ENCODE measurements around the gene MEI4.
"Not testable (repeated sequence)": the region's sequence is repeated elsewhere in the genome, so short reads cannot be mapped to it uniquely, and the experiment has no call there.

Gene MEI4

GRCh38 chr6:77638129-77638830 is 14.6 kb upstream of the MEI4 start:
- Histone ChIP-seq H3K4me3 (ENCODE audit: low read depth, low read length) (no peak overlapping the region), H3K36me3 (ENCODE audit: control insufficient read depth, insufficient read depth, low read length) (no peaks in the 10 kb centered on the region), H3K4me1 (ENCODE audit: control insufficient read depth, insufficient read depth, low read length) (no peaks in the 10 kb centered on the region), H3K9ac (ENCODE audit: low read depth, low read length) (no peak overlapping the region), H3K9me3 (ENCODE audit: control insufficient read depth, insufficient read depth, low read length) (no peaks in the 10 kb centered on the region), H3K27me3 (ENCODE audit: control insufficient read depth, insufficient read depth, low read length) (no peaks in the 10 kb centered on the region)

GRCh38 chr6:77644102-77644705 is 8.6 kb upstream of the MEI4 start:
- no peaks in the 10 kb centered on the region for H3K36me3 ChIP-seq (ENCODE audit: control insufficient read depth, insufficient read depth, low read length)
- no peak overlapping the region for H3K9ac ChIP-seq (ENCODE audit: low read depth, low read length)
- no peaks in the 10 kb centered on the region for H3K27me3 ChIP-seq (ENCODE audit: control insufficient read depth, insufficient read depth, low read length)
- no peak overlapping the region for H3K4me3 ChIP-seq (ENCODE audit: low read depth, low read length)
- no peaks in the 10 kb centered on the region for H3K4me1 ChIP-seq (ENCODE audit: control insufficient read depth, insufficient read depth, low read length)
- no peaks in the 10 kb centered on the region for H3K9me3 ChIP-seq (ENCODE audit: control insufficient read depth, insufficient read depth, low read length)

DNA sequence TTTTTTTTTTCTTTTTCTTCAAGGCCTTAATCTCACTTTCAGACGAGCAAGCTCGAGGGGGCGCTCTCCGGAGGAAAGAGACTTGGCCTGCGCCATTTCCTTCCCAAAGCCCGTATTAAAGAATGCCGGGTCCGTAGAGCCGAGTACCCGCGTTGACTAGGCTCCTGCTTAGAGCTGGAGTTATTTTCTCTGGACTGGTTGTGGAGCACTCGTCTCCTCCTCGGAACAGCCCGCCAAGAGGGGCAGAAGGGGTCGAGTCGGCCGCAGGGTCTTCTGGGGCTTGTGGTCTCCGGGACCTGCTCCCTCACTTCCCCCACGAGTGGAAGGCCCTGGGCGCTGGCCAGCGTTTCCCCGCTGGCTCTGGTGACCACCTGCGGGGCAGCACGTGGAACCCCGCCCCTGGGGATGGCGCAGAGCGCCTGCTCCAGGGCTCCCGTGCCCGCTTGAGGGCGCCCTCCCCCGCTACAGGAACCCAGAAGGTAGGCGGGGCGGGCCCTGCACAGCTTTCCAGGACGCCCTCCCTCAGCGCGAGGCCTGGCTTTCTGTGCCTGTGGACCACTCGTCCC is 2.7 kb upstream of the MEI4 start:
- no peaks in the 10 kb centered on the region for H3K36me3 ChIP-seq (ENCODE audit: control insufficient read depth, insufficient read depth, low read length)
- H3K27me3 ChIP-seq (ENCODE audit: control insufficient read depth, insufficient read depth, low read length), result peaks cover 3% of the 10 kb centered on the region
- peak overlapping the region; percentile 27 for H3K9ac ChIP-seq (ENCODE audit: low read depth, low read length)
- H3K9me3 ChIP-seq (ENCODE audit: control insufficient read depth, insufficient read depth, low read length), result no peaks in the 10 kb centered on the region
- H3K4me3 ChIP-seq (ENCODE audit: low read depth, low read length), result peak overlapping the region; percentile 61
- H3K4me1 ChIP-seq (ENCODE audit: control insufficient read depth, insufficient read depth, low read length), result no peaks in the 10 kb centered on the region

GRCh38 chr6:77653816-77654215 is 977 bp downstream of the MEI4 start:
- Histone ChIP-seq H3K4me3 (ENCODE audit: low read depth, low read length) (no peak overlapping the region), H3K9me3 (ENCODE audit: control insufficient read depth, insufficient read depth, low read length) (no peaks in the 10 kb centered on the region), H3K9ac (ENCODE audit: low read depth, low read length) (no peak overlapping the region), H3K27me3 (ENCODE audit: control insufficient read depth, insufficient read depth, low read length) (peaks cover 3% of the 10 kb centered on the region), H3K4me1 (ENCODE audit: control insufficient read depth, insufficient read depth, low read length) (no peaks in the 10 kb centered on the region), H3K36me3 (ENCODE audit: control insufficient read depth, insufficient read depth, low read length) (no peaks in the 10 kb centered on the region)

- H3K4me3 ChIP-seq (ENCODE audit: low read depth, low read length); H3K4me1 ChIP-seq (ENCODE audit: control insufficient read depth, insufficient read depth, low read length); H3K36me3 ChIP-seq (ENCODE audit: control insufficient read depth, insufficient read depth, low read length); H3K27me3 ChIP-seq (ENCODE audit: control insufficient read depth, insufficient read depth, low read length); H3K9ac ChIP-seq (ENCODE audit: low read depth, low read length); H3K9me3 ChIP-seq (ENCODE audit: control insufficient read depth, insufficient read depth, low read length): not testable (repeated sequence)
Observed at GRCh38 chr6:77655035-77655434, 2.2 kb downstream of the MEI4 start.

- Histone ChIP-seq H3K36me3 (ENCODE audit: control insufficient read depth, insufficient read depth, low read length) (no peaks in the 10 kb centered on the region), H3K9me3 (ENCODE audit: control insufficient read depth, insufficient read depth, low read length) (no peaks in the 10 kb centered on the region), H3K4me1 (ENCODE audit: control insufficient read depth, insufficient read depth, low read length) (no peaks in the 10 kb centered on the region), H3K27me3 (ENCODE audit: control insufficient read depth, insufficient read depth, low read length) (no peaks in the 10 kb centered on the region), H3K4me3 (ENCODE audit: low read depth, low read length) (no peak overlapping the region), H3K9ac (ENCODE audit: low read depth, low read length) (no peak overlapping the region)
Observed at GRCh38 chr6:77656999-77657764, 4.3 kb downstream of the MEI4 start.

DNA sequence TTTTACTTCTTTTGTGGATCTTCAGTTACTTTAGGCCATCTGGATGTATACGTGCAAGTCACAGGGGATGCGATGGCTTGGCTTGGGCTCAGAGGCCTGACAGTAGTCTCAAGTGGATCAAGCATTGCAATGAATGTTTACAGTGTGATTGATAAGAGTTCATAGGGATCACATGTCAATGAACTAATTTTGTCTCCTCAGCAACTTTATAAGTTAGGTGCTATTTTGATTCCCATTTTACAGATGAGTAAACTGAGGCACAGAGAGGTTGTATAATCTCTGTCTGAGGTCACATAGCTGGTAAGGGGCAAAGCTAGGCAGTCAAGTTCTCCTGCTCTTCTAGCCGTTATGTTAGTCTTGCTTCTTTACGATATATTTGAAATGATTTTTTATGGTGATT is 13.5 kb downstream of the MEI4 start:
- Histone ChIP-seq H3K27me3 (ENCODE audit: control insufficient read depth, insufficient read depth, low read length) (no peaks in the 10 kb centered on the region), H3K4me1 (ENCODE audit: control insufficient read depth, insufficient read depth, low read length) (no peaks in the 10 kb centered on the region), H3K9me3 (ENCODE audit: control insufficient read depth, insufficient read depth, low read length) (no peaks in the 10 kb centered on the region), H3K9ac (ENCODE audit: low read depth, low read length) (no peak overlapping the region), H3K36me3 (ENCODE audit: control insufficient read depth, insufficient read depth, low read length) (no peaks in the 10 kb centered on the region), H3K4me3 (ENCODE audit: low read depth, low read length) (no peak overlapping the region)

- Histone ChIP-seq H3K36me3 (ENCODE audit: control insufficient read depth, insufficient read depth, low read length) (no peaks in the 10 kb centered on the region), H3K4me3 (ENCODE audit: low read depth, low read length) (no peak overlapping the region), H3K9ac (ENCODE audit: low read depth, low read length) (no peak overlapping the region), H3K9me3 (ENCODE audit: control insufficient read depth, insufficient read depth, low read length) (no peaks in the 10 kb centered on the region), H3K4me1 (ENCODE audit: control insufficient read depth, insufficient read depth, low read length) (no peaks in the 10 kb centered on the region), H3K27me3 (ENCODE audit: control insufficient read depth, insufficient read depth, low read length) (no peaks in the 10 kb centered on the region)
Observed at GRCh38 chr6:77666846-77667245, 14.0 kb downstream of the MEI4 start.

GRCh38 chr6:77669913-77670312 is 17.1 kb downstream of the MEI4 start:
- H3K4me1 ChIP-seq (ENCODE audit: control insufficient read depth, insufficient read depth, low read length), result no peaks in the 10 kb centered on the region
- no peaks in the 10 kb centered on the region for H3K9me3 ChIP-seq (ENCODE audit: control insufficient read depth, insufficient read depth, low read length)
- H3K36me3 ChIP-seq (ENCODE audit: control insufficient read depth, insufficient read depth, low read length), result no peaks in the 10 kb centered on the region
- H3K27me3 ChIP-seq (ENCODE audit: control insufficient read depth, insufficient read depth, low read length), result no peaks in the 10 kb centered on the region
- no peak overlapping the region for H3K4me3 ChIP-seq (ENCODE audit: low read depth, low read length)
- no peak overlapping the region for H3K9ac ChIP-seq (ENCODE audit: low read depth, low read length)

GRCh38 chr6:77674211-77674610 is 21.4 kb downstream of the MEI4 start:
- no peak overlapping the region for H3K4me3 ChIP-seq (ENCODE audit: low read depth, low read length)
- H3K9me3 ChIP-seq (ENCODE audit: control insufficient read depth, insufficient read depth, low read length), result no peaks in the 10 kb centered on the region
- H3K27me3 ChIP-seq (ENCODE audit: control insufficient read depth, insufficient read depth, low read length), result no peaks in the 10 kb centered on the region
- no peaks in the 10 kb centered on the region for H3K4me1 ChIP-seq (ENCODE audit: control insufficient read depth, insufficient read depth, low read length)
- H3K36me3 ChIP-seq (ENCODE audit: control insufficient read depth, insufficient read depth, low read length), result no peaks in the 10 kb centered on the region
- H3K9ac ChIP-seq (ENCODE audit: low read depth, low read length), result no peak overlapping the region

DNA sequence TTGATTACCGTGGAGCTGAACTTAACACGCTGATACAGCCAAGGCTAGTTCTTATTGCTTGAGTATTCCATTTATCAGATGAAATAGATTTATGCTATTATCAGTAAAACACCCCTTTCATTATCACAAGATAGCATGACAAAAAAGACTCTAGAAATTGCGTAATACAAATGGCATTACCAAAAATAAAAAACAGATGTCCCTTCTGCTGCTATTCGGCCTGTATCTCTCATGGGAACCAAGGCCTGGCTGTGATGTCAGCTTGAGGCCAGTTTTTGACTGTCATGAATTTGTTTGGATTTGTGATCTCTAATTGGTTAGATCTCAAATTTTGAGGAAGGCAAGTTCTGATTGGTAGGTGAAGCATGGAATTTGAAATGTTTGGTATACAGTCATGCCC is 25.2 kb downstream of the MEI4 start:
- Histone ChIP-seq H3K4me1 (ENCODE audit: control insufficient read depth, insufficient read depth, low read length) (no peaks in the 10 kb centered on the region), H3K27me3 (ENCODE audit: control insufficient read depth, insufficient read depth, low read length) (no peaks in the 10 kb centered on the region), H3K4me3 (ENCODE audit: low read depth, low read length) (no peak overlapping the region), H3K36me3 (ENCODE audit: control insufficient read depth, insufficient read depth, low read length) (no peaks in the 10 kb centered on the region), H3K9me3 (ENCODE audit: control insufficient read depth, insufficient read depth, low read length) (no peaks in the 10 kb centered on the region), H3K9ac (ENCODE audit: low read depth, low read length) (no peak overlapping the region)

GRCh38 chr6:77683515-77683914 is 30.7 kb downstream of the MEI4 start:
- H3K4me3 ChIP-seq (ENCODE audit: low read depth, low read length), result no peak overlapping the region

More at GRCh38 chr6:77683515-77683914, 30.7 kb downstream of the MEI4 start:
- H3K36me3 ChIP-seq (ENCODE audit: control insufficient read depth, insufficient read depth, low read length), result no peaks in the 10 kb centered on the region
- H3K27me3 ChIP-seq (ENCODE audit: control insufficient read depth, insufficient read depth, low read length), result no peaks in the 10 kb centered on the region
- no peak overlapping the region for H3K9ac ChIP-seq (ENCODE audit: low read depth, low read length)
- H3K4me1 ChIP-seq (ENCODE audit: control insufficient read depth, insufficient read depth, low read length), result no peaks in the 10 kb centered on the region
- H3K9me3 ChIP-seq (ENCODE audit: control insufficient read depth, insufficient read depth, low read length), result no peaks in the 10 kb centered on the region
